Upper lobe of left lung (tissue), 4 donors: ENCODE data around the gene EYA2.

Experiments used
- POLR2A ChIP-seq, 4 donors: fragments of 450-650 bp; IDR thresholded peaks; one replicate each; pipeline ENCODE4 v1.5.1; 2016 to 2017; ENCODE audit warnings: antibody characterized with exemption in 4 of 4, mild to moderate bottlenecking in 2 of 4
- POLR2AphosphoS5 ChIP-seq, 2 donors: sonication (generic); formaldehyde crosslinking; IDR thresholded peaks; one replicate each; pipeline ENCODE4 v1.5.1; 2017; ENCODE audit warnings: antibody characterized with exemption in 2 of 2

GRCh38 chr20:47102629-47103028 lies 208.0 kb downstream of the EYA2 start:
- TF ChIP-seq POLR2A (IDR thresholded peaks at IDR 0.05) (no peak), POLR2AphosphoS5 (IDR thresholded peaks at IDR 0.05) (peak in 1 of 2 donors; percentile 23)
